GM19240 (cell line): ENCODE measurements around the gene MPV17L.
"Not testable (repeated sequence)": the region's sequence is repeated elsewhere in the genome, so short reads cannot be mapped to it uniquely, and the experiment has no call there.

Experiments used
- DNase-seq: peaks from one replicate; pipeline ENCODE4 v3.0.0; 2011; ENCODE audit warnings: low spot score; ENCODE audit not compliant: insufficient read length

MPV17L gene

GRCh38 chr16:15450624-15451023 is 55.1 kb downstream of the MPV17L start:
- no peak for DNase-seq

- DNase-seq = no peak
Measured at GRCh38 chr16:15451098-15451731, 55.7 kb downstream of the MPV17L start.

GRCh38 chr16:15452246-15452855 is 56.8 kb downstream of the MPV17L start:
- no peak for DNase-seq

- DNase-seq = not testable (repeated sequence)
Measured at GRCh38 chr16:15453296-15453695, 57.7 kb downstream of the MPV17L start.

- not testable (repeated sequence) for DNase-seq
Measured at GRCh38 chr16:15454933-15455332, 59.4 kb downstream of the MPV17L start.

- DNase-seq = no peak
Measured at GRCh38 chr16:15457400-15457799, 61.8 kb downstream of the MPV17L start.

- DNase-seq = no peak
Measured at GRCh38 chr16:15457958-15458357, 62.4 kb downstream of the MPV17L start.

- DNase-seq = no peak
Measured at GRCh38 chr16:15459791-15460190, 64.2 kb downstream of the MPV17L start.

- no peak for DNase-seq
Measured at GRCh38 chr16:15460601-15461000, 65.0 kb downstream of the MPV17L start.

GRCh38 chr16:15461376-15461775 is 65.8 kb downstream of the MPV17L start:
- DNase-seq = no peak
